Activated CD4-positive, alpha-beta T cell treated with anti-CD3 and anti-CD28 coated beads, Interleukin-2, Interleukin-4, amounts not matched to agents 100 ng/mL and 50 ng/mL, durations not matched to agents 16 hours and 8 hours (primary cell): ENCODE data around the gene KIF26B.

ENCODE experiments used
- DNase-seq: peaks from one replicate; pipeline ENCODE4 v3.0.0-alpha.2; 2020; ENCODE audit warnings: low spot score

Gene KIF26B

DNA sequence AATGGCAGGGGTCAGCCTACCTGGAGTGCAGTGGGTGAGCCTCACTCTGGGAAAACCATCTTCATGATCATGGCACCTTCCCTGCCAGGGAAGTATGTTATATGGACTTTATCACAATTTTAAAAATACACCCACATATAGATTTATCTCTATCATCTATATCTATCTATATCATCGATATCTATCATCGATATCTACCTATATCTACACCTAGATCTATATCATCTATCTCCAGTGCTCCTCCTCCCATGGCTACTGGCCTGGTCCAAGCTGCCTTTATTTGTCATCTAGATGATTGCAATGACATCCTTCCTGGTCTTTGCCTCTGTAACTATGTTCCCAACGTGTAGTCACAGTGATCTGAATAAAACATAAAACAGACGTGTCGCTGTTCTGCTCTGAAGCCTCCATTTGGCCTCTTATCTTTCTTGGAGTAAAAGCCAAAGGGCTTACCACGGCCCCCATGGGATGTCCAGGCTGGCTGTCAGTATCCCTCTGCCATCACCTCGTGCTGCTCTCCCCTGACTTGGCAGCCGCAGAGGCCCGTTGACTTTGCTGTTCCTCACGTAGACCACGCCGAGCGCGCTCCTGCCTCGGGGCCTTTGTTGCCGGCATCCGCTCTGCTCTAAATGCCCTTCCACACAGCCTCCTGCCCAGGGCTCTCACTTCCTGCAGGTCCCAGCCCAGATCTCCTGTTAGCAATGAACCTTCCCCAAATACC lies 20.6 kb upstream of the KIF26B start:
- DNase-seq: no peak

DNA sequence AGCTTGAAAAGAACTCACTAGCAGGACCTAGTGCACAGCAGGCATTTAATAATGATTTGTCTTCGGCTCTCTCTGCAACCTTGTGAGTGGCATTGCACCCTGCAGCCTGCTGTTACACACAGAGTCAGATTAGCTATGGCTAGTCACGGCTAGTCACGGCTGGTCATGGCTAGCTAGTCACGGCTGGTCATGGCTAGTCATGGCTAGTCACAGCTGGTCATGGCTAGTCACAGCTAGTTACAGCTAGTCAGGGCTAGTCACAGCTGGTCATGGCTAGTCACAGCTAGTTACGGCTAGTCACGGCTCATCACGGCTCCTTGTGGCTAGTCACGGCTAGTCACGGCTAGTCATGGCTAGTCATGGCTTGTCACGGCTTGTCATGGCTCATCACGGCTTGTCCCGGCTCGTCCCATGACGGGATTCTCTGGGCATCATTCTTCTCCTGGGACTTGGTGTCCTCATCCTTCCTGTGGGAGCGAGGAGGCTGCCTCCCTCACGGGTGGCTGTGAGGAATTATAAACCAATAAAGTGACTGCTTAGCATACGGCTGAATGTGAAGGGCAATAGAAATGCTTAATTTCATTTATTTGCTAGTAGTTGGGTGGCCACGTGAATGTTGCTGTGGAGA lies 12.5 kb upstream of the KIF26B start:
- no peak for DNase-seq

DNA sequence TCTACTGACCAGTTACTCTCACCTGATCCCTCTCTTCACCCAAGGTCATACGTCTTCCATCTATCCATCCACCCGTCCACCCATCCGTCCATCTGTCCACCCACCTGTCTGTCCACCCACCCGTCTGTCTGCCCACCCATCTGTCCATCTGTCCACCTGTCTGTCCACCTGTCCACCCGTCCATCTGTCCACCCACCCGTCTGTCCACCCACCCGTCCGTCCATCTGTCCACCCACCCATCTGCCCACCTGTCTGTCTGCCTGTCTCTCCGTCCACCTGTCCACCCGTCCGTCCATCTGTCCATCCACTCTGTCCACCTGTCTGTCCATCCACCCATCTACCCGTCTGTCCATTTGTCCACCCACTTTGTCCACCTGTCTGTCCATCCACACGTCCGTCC lies 11.8 kb upstream of the KIF26B start:
- DNase-seq: no peak

DNA sequence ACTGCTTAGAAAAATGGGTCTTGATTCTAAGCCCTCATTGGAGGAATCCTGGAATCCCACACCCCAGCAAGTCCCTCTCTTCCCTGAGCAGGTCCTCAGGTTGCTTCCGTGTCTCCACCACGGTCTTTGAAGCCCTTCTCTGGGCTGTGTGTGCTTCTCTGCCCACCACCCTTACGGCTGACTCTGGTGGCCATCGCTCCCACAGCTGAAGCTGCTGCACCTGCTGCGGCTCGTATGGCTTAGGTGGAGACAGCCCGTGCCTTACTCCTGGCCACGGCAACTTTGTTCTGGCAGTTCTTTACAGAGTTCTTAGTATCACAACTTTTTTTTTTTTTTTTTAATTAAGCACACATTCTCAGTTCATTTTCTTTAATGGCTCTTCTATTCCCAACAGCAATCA lies 10.9 kb upstream of the KIF26B start:
- no peak for DNase-seq

DNA sequence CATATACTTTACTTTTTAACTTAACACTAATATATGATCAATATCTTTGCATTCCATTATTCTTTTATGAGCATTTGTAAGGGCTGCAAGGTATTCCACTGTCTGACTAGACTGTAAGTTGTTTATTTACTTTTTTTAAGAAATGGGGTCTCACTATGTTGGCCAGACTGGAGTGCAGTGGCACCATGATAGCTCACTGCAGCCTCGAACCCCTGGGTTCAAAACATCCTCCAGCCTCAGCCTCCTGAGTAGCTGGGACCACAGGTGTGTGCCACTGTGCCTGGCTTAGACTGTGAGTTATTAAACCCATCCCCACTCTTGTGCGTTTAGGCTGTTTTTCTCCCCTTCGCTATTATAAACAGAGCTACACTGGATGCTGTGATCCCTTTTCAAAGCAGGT lies 6.7 kb upstream of the KIF26B start:
- no peak for DNase-seq

DNA sequence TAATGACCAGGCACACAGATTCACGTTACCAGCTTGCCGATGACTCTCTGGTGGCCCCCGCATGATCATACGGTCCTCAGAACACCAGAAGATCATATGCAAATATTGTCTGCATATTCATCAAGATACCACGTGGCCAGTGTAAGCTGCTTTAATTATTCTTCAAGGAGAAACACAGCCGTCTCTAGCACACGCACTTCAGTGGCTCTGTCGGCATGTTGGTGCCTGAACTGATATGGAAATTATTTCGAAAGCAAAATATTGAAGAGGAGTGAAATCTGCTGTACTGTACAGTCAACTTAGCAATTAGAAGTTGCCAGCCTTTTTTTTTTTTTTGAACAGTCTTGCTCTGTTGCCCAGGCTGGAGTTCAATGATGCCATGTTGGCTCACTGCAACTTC lies 5.9 kb upstream of the KIF26B start:
- no peak for DNase-seq

DNA sequence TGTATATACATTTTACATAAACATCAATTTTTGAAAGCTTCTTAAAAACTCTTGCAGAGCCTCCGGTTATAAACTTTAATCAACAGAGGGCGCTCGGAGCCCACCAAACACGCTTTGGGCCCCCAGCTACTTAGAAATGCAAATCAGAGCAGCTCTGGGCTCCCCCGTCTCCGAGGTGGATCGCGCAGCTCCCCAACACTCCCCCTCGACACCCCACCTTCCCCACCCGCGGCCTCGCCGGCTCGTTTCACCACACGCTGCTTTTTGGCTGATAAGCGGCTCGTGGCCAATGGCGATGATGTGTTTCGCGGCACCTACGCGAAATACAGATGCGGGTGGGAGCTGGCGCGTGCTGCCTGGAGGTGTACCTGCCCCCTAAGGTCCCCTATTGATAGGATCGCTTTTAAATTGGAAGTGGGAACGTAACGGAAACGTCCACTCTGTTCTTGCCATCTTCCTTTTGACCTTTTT lies 1.7 kb upstream of the KIF26B start:
- DNase-seq: peak; percentile 67

DNA sequence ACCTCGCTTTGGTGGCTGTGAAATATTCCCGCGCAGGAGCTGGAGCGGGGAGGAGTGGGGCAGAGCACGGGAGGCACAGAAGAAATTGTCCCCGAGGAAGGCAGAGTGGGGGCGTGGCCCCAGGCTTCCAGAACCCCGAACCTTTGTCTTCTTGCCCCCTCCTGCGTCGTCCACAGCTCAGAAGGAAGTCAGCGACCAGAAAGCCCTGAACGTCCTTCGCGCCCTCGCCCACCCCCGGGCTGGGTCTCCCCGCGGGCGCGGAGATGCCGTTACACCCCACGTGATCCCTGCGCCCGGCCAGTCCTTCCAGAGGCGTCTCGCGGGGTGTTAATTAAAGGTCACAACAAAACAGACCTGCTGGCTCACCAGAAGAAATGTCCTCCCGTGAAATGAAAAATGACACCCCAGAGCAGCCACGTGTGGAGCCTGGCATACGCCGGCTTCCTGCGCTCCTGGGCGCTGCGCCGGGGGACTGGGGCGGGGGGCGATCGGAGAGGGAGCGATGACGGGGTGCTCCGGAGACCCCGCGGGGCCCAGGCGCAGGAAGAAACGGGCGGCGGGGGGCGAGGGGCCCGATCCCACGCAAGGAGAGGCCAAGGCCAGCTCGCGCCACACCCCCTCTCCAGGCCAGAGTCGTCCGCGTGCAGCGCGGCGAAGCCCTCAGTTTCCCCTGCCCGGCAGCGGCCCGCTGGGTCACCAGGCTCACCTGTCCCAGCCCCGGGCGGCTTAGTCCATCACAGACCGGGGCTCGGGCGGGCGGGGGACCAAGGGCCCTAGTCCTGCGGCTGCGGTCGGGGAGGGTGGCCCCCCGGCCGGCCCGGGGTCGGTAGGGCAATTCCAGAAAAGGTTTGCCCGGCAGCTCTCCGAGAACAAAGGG lies 995 bp upstream of the KIF26B start:
- DNase-seq: no peak

DNA sequence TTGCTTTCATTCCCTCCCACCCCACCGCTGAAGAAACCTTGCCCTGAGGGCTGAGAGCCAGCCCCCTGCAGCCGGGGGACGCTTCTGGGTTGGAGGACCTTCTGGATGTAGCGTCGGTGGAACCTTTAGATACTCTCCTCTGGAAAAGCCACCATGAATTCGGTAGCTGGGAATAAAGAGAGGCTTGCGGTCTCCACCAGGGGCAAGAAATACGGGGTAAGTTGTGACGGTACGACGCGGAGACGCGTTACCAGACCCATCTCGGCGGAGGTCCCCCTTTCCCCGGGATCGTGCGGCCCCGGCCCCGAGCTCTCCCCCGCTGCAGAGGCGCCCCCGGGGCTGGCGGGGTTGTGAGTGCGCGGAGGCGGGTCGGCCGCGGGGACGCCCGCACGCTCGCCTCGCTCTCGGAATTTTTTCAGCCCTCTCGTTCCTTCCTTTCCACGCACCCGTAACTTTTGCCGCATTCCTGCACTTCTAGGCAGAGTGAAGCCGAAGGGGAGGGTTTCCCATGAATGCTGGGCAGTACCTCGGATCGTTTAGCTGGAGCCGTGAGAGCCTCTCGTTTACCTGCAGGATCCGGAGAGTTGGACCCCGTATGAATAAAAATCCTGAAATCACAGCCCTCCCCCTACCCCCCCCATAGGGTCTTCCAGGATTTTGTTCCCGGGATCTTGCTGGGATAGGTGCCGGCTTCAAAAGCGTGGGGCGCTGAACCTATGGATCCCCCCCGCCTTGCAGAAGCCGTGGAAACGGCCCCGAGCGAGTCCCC lies 671 bp downstream of the KIF26B start:
- DNase-seq: no peak

DNA sequence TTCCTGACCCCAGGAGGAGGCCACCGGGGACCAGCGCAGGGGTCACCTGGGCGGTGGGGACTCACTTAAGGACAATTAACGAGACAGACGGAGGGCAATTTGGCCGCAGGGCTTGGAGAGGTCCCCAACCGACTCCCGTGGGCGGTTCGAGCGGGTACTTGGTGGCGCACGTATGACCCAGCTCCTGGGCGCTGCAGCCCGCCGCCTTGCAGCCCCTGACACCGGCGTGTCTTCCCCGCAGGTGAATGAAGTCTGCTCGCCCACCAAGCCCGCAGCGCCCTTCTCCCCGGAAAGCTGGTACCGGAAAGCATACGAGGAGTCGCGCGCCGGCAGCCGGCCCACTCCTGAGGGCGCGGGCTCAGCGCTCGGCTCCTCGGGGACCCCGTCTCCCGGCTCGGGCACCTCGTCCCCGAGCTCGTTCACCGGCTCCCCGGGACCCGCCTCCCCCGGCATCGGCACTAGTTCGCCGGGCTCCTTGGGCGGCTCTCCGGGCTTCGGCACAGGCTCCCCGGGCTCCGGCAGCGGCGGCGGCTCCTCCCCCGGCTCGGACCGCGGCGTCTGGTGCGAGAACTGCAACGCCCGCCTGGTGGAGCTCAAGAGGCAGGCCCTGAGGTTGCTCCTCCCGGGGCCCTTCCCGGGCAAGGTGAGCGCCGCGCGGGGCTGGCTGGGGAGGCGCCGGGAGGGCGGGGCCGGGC lies 1.4 kb downstream of the KIF26B start:
- DNase-seq: peak; percentile 89

DNA sequence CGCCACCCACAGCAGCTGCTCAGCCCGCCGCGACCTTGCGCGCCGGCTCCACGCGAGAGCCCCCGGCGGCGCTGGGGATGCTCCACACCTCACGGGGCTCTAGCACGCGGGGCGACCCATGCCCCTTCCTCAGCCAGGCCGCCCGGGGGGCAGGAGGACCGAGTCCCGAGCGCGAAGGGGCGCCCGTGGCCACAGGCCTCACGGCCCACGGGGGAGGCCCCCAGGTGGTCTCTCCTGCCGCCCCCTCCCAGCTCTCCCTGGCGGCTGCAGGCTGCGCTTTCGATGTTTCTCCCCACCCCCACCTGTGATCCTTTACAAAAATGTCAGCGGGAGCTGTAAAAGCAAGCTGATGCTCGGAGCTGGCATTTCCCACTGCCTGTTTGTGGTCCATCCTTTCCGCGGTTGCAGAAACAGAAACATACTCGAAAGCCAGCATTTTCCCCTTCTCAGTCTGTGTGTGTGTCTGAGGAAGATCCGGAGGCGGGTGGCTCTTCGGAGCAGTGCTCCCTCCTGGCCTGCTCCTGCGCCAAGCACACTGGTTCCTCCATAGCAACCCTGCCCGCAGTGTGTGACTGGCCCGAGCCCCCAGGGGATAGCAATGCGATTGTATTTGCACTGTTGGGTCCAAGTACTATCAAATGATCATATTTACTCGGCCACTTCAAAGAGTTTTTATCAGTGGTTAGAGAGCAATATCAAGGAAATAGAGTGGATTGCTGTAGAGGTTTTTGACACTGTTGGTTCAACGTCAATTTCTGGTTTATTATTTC lies 2.1 kb downstream of the KIF26B start:
- DNase-seq: no peak

DNA sequence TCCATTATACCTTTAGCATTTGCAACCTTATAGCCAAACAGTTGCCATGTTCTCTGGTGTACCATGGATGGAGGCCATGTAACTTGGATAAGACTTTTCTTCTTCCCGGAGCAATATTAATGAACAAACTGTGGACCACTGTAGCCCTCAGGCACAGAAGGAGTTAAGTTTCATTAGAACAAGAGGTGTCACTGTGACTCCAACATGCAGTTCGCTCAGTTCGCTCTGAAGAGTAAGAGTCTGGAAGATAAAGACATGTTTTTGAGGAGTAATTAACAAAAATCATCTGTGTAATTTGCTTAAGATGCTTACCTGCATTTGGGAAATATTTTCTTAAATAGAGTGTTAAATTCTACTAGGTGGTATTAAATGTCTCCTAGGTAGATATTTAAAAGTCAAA lies 4.1 kb downstream of the KIF26B start:
- DNase-seq: no peak

DNA sequence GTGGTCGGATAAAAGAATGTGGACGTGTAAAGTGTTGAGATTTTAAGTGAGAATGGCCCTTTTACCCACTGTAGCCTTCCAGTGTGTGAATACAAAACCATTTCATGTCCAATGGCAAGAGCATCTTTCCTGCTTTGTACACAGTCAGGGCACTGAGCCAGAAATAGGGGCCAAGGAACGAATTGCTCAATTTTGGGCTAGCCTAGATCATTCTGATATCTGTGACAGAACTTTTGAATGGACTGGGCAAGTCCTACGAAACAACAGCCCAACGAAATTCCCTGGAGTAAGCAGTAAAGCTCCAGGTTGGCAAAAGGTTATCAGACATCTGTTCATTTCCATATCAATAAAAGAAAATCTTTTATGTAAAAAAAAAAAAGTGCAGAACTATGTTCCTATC lies 5.5 kb downstream of the KIF26B start:
- no peak for DNase-seq

DNA sequence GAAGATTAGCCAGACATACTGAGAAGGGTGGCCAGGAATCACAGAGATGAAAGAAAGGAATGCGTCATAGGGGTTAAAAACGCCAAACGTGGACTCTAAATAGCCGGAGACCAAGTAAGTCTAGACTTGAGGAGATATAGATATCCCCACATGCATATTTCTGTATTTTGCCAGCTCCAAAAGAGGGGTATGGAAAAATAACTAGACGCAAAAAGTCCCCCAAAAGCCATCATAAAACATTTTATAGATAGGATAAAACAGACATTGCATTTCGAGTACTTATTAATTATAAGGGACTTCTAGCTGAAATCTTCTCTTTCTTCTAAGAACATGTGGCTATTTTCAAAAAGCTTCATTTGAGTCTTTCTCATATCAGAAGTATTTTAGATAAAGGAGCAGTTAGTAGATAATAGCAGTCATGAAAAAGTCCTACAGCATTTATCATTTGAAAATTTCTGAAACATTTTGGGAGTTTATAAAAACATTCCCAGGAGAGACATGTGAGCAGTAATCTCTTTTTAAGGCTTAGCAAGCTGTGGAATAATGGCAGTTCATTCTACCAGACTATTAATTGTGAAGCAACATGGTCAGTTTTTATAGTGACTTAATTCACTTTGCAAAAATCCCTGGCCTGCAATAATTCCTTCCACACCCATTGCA lies 6.1 kb downstream of the KIF26B start:
- no peak for DNase-seq

DNA sequence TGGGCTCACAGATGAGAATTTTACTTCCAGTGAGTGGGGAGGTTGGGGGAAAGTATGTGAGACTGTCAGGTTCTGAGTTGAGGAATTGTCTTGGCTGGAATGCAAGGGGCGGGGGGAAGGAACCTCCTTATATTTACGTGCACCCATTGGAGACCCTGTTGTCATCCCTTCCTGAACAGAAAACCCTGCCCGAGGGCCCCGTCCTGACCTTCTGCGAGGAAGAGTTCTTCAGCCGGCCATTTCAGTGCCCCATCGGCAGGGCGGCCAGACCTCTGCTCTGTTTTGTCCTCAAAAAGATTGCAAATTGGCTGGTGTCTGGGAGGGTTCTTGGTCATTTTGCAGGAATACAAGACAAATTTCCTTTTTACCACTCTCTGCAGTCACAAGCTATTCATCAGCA lies 7.1 kb downstream of the KIF26B start:
- DNase-seq: no peak

DNA sequence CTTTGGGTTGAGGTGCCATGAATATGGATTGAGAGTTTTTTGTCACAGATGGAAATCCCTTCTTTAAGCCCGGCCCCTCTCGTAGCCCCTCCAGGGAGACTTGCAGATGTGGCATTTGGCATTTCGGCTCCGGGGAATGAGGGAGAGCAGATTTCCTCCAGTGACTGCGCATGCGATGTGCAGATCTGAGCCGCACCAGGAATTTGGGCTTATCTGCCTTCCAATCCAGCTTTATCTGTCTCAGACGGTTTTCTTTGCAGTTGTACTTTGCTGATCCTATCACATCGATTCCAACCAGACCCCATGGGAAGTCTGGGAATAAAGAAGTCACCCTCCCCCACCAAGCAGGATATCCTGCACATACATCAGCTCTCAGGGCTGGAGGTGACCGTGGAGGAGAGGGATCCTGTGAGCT lies 11.7 kb downstream of the KIF26B start:
- no peak for DNase-seq

DNA sequence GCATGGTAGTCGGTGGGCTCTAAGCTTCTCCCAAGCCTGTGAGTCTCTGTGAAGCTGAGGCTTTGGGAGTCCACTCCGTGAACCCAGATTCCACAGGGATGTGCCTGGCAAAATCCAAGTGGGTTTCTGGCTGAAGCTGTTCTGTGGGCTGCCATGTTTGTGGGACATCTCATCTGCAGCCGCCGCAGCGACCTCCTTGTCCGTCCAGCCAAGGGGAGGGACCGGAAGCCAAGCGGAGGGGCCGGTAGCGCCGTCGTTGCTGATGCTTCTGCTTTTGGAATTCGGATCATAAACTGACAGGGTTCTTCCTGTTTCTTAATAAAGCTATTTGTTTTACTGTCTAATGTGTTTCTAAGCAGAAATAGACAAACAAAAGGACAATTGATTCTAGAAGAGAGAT lies 13.3 kb downstream of the KIF26B start:
- DNase-seq: no peak

DNA sequence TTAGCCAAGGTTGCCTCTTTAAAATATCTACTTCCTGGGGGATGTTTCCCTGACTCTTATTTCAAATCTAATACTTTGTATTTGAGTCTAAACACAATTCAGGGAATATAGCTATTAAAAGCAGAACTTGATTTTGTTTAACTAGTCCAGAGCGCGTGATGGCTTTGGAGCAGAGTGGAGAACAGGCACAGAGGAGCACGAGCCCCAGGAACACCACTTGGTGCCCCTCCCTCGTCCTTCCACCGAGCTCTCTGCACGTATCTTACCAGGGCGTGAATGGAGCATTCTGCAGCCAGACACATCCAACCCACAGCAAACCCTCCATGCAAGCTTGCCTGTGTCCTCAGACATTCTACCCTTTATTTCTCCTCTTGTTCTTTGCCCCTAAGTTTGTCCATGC lies 14.1 kb downstream of the KIF26B start:
- DNase-seq: no peak

DNA sequence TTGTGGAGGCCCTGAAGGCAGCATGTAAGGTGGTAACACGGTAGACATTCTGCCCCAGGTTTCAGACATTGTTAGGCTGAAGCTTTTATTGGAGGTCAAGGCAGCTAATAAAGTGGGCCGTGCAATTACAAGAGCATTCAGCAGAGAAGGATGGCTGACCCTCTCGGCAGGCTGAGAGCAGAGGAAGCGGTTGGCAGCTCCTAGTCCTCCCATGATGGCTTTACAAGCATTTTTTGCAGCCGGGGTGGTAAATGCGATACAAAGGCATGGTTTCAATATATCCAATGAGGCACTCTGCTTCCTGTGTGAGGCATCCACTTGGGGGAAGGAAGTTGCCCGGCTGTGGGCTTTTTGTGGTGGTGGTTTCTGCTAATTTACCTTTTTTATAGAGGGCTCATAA lies 14.6 kb downstream of the KIF26B start:
- DNase-seq: no peak

DNA sequence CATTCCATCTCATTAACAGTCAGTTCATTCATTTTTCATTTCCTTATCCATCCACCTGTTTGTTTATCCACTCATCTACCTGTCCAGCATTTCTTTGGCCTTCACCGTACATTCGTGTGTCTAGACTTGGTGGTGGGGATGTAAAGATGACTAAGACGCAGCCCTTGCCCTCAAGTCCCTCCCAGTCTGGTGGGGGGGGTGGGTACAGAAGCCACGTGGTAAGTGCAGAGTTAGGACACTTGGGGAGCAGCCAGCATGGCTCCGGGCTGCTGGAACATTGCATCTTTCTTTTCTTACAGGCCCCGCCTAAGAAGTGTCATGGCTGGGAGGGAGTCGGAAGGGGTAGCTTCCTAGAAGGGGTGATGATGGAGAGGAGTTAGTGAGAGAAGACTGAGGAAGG lies 17.2 kb downstream of the KIF26B start:
- no peak for DNase-seq
